Left lobe of liver (tissue), 2 donors: Measurements from ENCODE around the gene GPC2. TPM values are rescaled to one million over a fixed set of nuclear protein-coding genes. Genes with fewer than 3 reads are reported as not detected.
"Not testable (repeated sequence)": the region's sequence is repeated elsewhere in the genome, so short reads cannot be mapped to it uniquely, and the experiment has no call there.

Experiments used
- ATAC-seq: fragments of 200-7000 bp; cut with Tn5 transposase; one replicate; pipeline ENCODE4 v1.9.1; 2020; ENCODE audit warnings: mild to moderate bottlenecking, moderate library complexity
- DNase-seq: peaks from one replicate; pipeline ENCODE4 v3.0.0-alpha.2; 2020; ENCODE audit warnings: low spot score
- total RNA-seq: library from RNA; stranded (reverse); gene quantifications from one replicate; pipeline ENCODE4 v1.2.1, GENCODE V29; 2021
- donor health status: DM: no; HTN: no; CAD: no; lungs with moderate emphysema.
- donor health status: DM: no; HTN: yes; CAD: no.

Gene GPC2
- total RNA-seq, 1 donor from 2014 or later = 0.18 TPM

- ATAC-seq = no peak
- DNase-seq = no peak
Measured at GRCh38 chr7:100204454-100204853, 27.3 kb upstream of the GPC2 start.

- DNase-seq (peak; percentile 67), ATAC-seq (peak; percentile 96)
Measured at GRCh38 chr7:100200693-100201092, 23.5 kb upstream of the GPC2 start.

- ATAC-seq (no peak), DNase-seq (no peak)
Measured at GRCh38 chr7:100198266-100198665, 21.1 kb upstream of the GPC2 start.

GRCh38 chr7:100195901-100196322, 18.7 kb upstream of the GPC2 start:
- DNase-seq, ATAC-seq: not testable (repeated sequence)

- DNase-seq = no peak
- no peak for ATAC-seq
Measured at GRCh38 chr7:100195222-100195621, 18.0 kb upstream of the GPC2 start.

GRCh38 chr7:100192969-100193368, 15.8 kb upstream of the GPC2 start:
- DNase-seq = no peak

GRCh38 chr7:100192281-100192862, 15.2 kb upstream of the GPC2 start:
- ATAC-seq, DNase-seq: not testable (repeated sequence)

More at GRCh38 chr7:100192969-100193368, 15.8 kb upstream of the GPC2 start:
- no peak for ATAC-seq

GRCh38 chr7:100191775-100192174, 14.6 kb upstream of the GPC2 start:
- ATAC-seq = no peak
- DNase-seq = no peak

GRCh38 chr7:100190048-100190711, 13.0 kb upstream of the GPC2 start:
- DNase-seq (no peak), ATAC-seq (peak; percentile 95)

- no peak for ATAC-seq
- DNase-seq = no peak
Measured at GRCh38 chr7:100189061-100189460, 11.9 kb upstream of the GPC2 start.

- ATAC-seq = no peak
Measured at GRCh38 chr7:100185726-100186125, 8.5 kb upstream of the GPC2 start.

GRCh38 chr7:100183090-100183489, 5.9 kb upstream of the GPC2 start:
- ATAC-seq, DNase-seq: not testable (repeated sequence)

More at GRCh38 chr7:100185726-100186125, 8.5 kb upstream of the GPC2 start:
- DNase-seq = no peak

GRCh38 chr7:100182616-100183015, 5.4 kb upstream of the GPC2 start:
- DNase-seq = not testable (repeated sequence)

GRCh38 chr7:100180084-100180483, 2.9 kb upstream of the GPC2 start:
- ATAC-seq = not testable (repeated sequence)

More at GRCh38 chr7:100182616-100183015, 5.4 kb upstream of the GPC2 start:
- not testable (repeated sequence) for ATAC-seq

GRCh38 chr7:100176096-100177044, 811 bp downstream of the GPC2 start:
- ATAC-seq = no peak

More at GRCh38 chr7:100180084-100180483, 2.9 kb upstream of the GPC2 start:
- not testable (repeated sequence) for DNase-seq

GRCh38 chr7:100175296-100175935, 1.8 kb downstream of the GPC2 start:
- no peak for ATAC-seq
- DNase-seq = no peak

More at GRCh38 chr7:100176096-100177044, 811 bp downstream of the GPC2 start:
- DNase-seq = no peak

GRCh38 chr7:100174582-100174981, 2.6 kb downstream of the GPC2 start:
- ATAC-seq (no peak), DNase-seq (no peak)

GRCh38 chr7:100173806-100174495, 3.2 kb downstream of the GPC2 start:
- no peak for ATAC-seq
- no peak for DNase-seq

GRCh38 chr7:100171840-100172239, 5.3 kb downstream of the GPC2 start:
- no peak for DNase-seq
- no peak for ATAC-seq

- ATAC-seq = peak; percentile 44
Measured at GRCh38 chr7:100171087-100171681, 6.0 kb downstream of the GPC2 start.

More at GRCh38 chr7:100171087-100171681, 6.0 kb downstream of the GPC2 start:
- no peak for DNase-seq
